Right lung (tissue), 5 donors: Measurements from ENCODE around the gene MYL11. TPM values are rescaled to one million over a fixed set of nuclear protein-coding genes. Genes with fewer than 3 reads are reported as not detected.

Experiments used
- DNase-seq, 2 donors: peaks; one replicate each; pipeline ENCODE4 v3.0.0-alpha.2; 2013
- polyA plus RNA-seq, 5 donors: library from polyadenylated mRNA; unstranded; fragments of 120-200 nt; gene quantifications; one replicate each; pipeline versions ENCODE4 v1.2.1 to v1.2.3, GENCODE V29; 2013; ENCODE audit warnings: inconsistent platforms in 1 of 5, low replicate concordance in 1 of 5; ENCODE audit not compliant: insufficient read length in 5 of 5, insufficient read depth in 1 of 5

Gene MYL11
- polyA plus RNA-seq, 5 donors = 0.24 to 353 (median 6.6) TPM; not detected in 1

DNA sequence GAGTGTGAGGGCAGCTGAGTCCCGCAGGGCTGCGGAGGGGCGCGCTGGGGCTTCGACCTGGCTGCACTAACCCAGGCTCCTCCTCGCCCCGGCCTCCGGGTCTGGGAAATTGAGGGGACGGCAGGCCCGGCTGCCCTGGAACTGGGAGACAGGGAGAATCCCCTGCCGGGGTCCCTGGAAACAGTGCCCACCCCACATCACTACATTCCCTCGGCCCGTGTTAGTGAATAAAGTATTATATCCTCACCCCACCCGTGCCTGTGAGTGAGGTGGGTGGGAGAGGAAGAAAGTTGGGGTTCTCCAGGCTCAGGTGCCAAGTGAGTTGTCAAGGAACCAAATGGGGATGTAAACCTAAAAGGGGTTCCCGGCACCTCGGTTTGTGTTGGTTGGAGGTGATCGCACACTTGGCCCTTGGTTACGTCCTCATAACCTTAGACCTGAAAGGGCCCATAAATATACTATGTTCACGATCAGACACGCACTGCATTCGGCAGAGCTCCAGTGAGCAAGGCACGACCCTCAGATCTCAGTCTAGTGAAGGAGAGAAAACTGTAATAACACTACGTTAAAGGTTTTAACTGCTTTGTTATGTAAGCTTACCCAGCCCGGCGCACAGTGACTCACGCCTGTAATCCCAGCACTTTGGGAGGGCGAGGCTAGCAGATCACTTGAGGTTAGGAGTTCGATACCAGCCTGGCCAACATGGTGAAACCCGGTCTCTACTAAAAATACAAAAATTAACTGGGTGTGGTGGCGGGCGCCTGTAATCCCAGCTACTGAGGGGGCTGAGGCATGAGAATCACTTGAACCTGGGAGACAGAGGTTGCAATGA lies 44.0 kb downstream of the MYL11 start:
- DNase-seq = no peak

DNA sequence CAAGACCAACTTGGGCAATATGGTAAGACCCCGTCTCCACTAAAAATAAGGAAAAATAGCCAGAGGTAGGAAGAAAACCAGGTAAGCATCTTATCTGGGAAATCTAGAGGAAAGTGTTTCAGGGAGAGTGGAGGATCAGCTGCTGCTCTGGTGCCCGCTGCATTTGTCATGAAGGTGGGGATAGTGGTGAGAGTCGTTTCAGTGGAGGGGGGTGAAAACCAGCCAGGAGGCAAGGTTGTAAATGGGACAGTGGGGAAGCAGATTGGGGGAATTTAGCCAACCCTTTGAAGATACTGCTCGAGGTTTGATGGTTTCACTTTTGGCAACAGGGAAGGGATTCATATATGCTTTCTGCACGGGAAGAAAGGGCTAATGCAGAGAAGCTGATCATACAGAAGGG lies 46.4 kb downstream of the MYL11 start:
- no peak for DNase-seq

Other genes starting within 250 kb of the MYL11 start
- gene CORO1A, start 191.2 kb upstream of the MYL11 start, polyA plus RNA-seq = 10 to 100 TPM; 14.0 to 27.0 (median 17.9) TPM
- gene BOLA2B, start 181.1 kb upstream of the MYL11 start, polyA plus RNA-seq = 10 to 100 TPM; 13.1 to 37.9 (median 20.1) TPM
- 10 to 100 TPM; 12.7 to 28.5 (median 21.3) TPM for gene SLX1A, start 180.9 kb upstream of the MYL11 start, polyA plus RNA-seq
- gene SULT1A3, start 175.5 kb upstream of the MYL11 start, polyA plus RNA-seq = 10 to 100 TPM in 4 of 5 donors, 1 to 10 TPM in 1; 7.7 to 14.7 (median 10.4) TPM
- gene NPIPB13, start 126.3 kb upstream of the MYL11 start, polyA plus RNA-seq = 10 to 100 TPM; 13.8 to 29.2 (median 21.1) TPM
- 10 to 100 TPM; 45.3 to 56.7 (median 49.8) TPM for gene CD2BP2, start 19.5 kb upstream of the MYL11 start, polyA plus RNA-seq
- gene TBC1D10B, start 4.3 kb upstream of the MYL11 start, polyA plus RNA-seq = 10 to 100 TPM; 23.9 to 43.1 (median 32.6) TPM
- gene SEPTIN1, start 7.8 kb downstream of the MYL11 start, polyA plus RNA-seq = 1 to 10 TPM; 2.0 to 4.0 (median 2.7) TPM
- 10 to 100 TPM in 1 of 5 donors, 1 to 10 TPM in 4; 6.4 to 10.7 (median 7.8) TPM for gene ZNF48, start 20.6 kb downstream of the MYL11 start, polyA plus RNA-seq
- 1 to 10 TPM; 4.2 to 9.7 (median 4.9) TPM for gene ZNF771, start 32.8 kb downstream of the MYL11 start, polyA plus RNA-seq
- gene DCTPP1, start 55.2 kb downstream of the MYL11 start, polyA plus RNA-seq = 10 to 100 TPM; 27.0 to 53.7 (median 37.8) TPM
- gene SEPHS2, start 71.1 kb downstream of the MYL11 start, polyA plus RNA-seq = 10 to 100 TPM; 30.6 to 34.1 (median 32.7) TPM
- 1 to 10 TPM; 3.5 to 6.6 (median 4.5) TPM for gene ITGAL, start 97.9 kb downstream of the MYL11 start, polyA plus RNA-seq
- gene ZNF768, start 151.8 kb downstream of the MYL11 start, polyA plus RNA-seq = 10 to 100 TPM; 28.3 to 49.8 (median 35.7) TPM
- 10 to 100 TPM in 1 of 5 donors, 1 to 10 TPM in 4; 7.3 to 10.1 (median 8.8) TPM for gene ZNF747, start 160.1 kb downstream of the MYL11 start, polyA plus RNA-seq
- gene ZNF764, start 183.6 kb downstream of the MYL11 start, polyA plus RNA-seq = 10 to 100 TPM in 4 of 5 donors, 1 to 10 TPM in 1; 9.8 to 15.3 (median 13.0) TPM
- 10 to 100 TPM; 10.5 to 18.3 (median 11.2) TPM for gene ZNF688, start 196.9 kb downstream of the MYL11 start, polyA plus RNA-seq
- 10 to 100 TPM; 22.3 to 29.1 (median 25.2) TPM for gene ZNF785, start 210.9 kb downstream of the MYL11 start, polyA plus RNA-seq
- 1 to 10 TPM; 8.3 to 9.9 (median 9.5) TPM for gene ZNF689, start 235.6 kb downstream of the MYL11 start, polyA plus RNA-seq